ENCODE data around the gene ARSD.

- TF ChIP-seq CTCF (IDR thresholded peaks at IDR 0.05; ENCODE audit: insufficient read depth, low read depth, low read length): no peak
- TF ChIP-seq EZH2 (IDR thresholded peaks at IDR 0.05; ENCODE audit: insufficient read depth, low read length): no peak
Measured at GRCh38 chrX:2913118-2913517, 16.0 kb downstream of the ARSD start.
